Stimulated activated naive CD4-positive, alpha-beta T cell treated with Interleukin-2 at 50 U/mL for 16 hours (primary cell): Measurements from ENCODE around the gene PPIL1.
A peak's percentile ranks its signal among the peaks of the same experiment; 100 is the strongest.

Experiments
- DNase-seq: peaks from one replicate; lab custom pipeline; 2025; lab: John Stamatoyannopoulos, UW

PPIL1 gene

DNA sequence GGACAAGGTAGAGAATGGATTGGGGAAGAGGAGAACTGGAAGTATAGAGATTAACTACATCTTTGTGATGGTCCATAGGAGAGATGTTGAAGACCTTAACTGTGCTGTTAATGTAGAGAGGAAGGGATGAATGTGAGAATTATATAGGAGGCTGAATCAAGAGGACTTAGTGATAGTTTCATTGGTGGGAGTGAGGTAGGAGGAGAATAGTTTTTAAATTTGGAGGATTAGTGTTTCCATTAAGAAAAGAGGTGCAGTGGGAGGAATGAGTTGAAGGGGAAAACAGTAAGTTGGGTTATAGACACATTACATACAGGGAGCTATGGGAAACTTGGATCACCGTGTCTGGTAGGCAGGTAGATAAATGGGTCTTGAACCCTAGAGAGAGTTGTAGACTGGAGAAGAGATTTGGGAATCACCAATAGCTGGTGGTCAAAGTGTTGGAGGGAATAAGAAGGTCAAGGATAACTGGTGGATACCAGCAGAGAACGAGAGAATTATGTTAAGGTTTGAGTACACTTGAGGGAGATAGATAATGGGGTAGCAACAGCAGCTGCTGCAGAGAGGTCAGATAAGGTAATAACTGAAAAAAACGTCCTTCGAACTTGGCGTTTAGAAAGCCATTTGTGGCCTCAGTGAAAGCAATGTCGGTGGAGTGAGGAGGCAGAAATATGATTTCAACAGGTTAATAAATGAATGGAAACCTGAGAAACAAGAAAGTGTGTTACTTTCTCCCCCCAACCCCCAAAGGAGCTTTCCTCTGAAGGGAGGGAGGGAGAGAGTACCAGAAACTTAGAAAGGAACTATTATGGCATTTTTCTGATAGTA, 14.3 kb upstream of the PPIL1 start:
- no peak for DNase-seq

GRCh38 chr6:36888115-36888643, 13.6 kb upstream of the PPIL1 start:
- no peak for DNase-seq

DNA sequence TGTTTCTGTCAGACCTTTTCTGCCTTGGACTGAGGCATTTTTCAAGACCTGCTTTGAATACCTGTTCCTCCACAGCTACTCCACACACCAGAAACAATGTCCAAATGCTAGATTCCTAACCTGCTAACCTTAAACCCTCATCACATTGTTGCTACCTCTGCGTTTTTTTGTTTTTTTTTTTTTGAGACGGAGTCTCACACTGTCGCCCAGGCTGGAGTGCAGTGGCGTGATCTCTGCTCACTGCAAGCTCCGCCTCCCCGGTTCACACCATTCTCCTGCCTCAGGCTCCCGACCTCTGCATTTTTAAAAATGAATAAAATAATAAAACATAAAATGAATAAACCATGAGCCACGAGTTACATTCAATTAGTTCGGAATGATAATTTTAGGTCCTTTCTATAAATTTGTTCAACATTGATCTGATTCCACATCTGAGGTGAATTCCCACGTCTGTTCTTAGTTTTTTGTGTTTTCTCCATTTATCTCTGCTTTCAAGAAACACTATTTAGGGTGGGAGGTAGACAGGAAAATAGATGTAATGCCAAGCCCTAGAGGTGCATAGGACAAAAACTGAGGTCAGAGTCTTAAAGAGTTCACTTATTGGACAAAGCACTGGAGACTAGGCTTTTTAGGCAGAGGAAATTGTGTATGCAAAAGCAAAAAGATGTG, 12.5 kb upstream of the PPIL1 start:
- no peak for DNase-seq

GRCh38 chr6:36885461-36886401, 11.1 kb upstream of the PPIL1 start, which contains the start of gene C6orf89:
Gene C6orf89, plus strand, starts transcription at chr6:36885952. Its CDS starts 13,493 bp downstream, at chr6:36899445.
- DNase-seq = peak; percentile 97

DNA sequence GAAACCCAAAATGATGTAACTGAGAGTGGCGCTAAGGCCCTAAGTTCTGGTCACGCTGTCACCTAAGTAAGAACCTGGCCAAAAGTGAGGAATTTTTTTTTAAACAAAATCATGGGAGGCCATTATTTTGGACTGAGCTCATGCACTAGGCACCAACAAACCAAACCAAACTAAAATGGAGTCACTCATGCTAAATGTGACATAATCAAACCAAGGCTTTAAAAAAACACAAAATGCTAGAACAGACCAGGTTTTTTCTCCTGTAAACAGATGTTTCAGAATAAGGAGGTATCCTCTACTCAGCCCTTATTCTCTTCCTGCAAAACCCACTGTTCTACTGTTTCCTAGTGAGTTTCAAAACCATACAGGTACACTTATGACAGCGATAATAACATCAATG, 10.0 kb upstream of the PPIL1 start:
- DNase-seq = no peak

DNA sequence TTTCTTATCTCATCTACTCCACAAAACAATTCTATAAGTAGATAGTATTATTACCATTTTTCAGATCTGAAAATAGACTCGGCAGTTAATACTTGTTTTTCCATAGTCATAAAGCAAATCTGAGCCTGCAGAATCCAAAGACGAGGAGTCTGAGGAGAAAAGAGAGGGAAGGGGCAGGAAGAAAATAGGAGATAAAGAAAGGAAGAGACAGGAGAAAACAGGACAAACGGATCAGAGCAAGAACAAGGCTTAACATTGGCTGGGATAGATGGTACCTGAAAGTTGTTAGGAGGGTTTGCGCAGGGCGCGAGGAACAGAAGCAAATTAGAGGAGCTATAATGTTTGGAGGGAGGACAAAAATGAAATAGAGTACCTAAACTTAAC, 639 bp upstream of the PPIL1 start:
- no peak for DNase-seq

- DNase-seq = no peak
Measured at GRCh38 chr6:36873612-36874442, 776 bp downstream of the PPIL1 start.

- no peak for DNase-seq
Measured at GRCh38 chr6:36873115-36873514, 1.5 kb downstream of the PPIL1 start.

DNA sequence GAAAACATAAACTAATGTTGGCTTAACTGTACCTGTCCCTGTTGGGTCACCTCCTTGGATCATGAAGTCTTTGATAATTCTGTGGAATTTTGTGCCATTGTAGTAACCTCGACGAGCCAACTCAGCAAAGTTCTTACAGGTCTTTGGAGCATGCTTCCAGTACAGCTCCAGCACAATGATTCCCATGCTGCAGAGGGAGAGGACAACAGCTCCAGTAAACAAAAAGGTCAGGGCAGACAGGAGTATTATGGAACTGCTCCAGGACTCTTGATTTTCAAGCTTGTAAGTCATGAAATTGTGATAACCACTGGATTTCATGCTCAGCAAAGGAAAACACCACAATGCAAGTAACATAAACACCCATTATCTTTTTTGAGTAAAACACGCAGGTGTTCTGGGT, 2.9 kb downstream of the PPIL1 start:
- no peak for DNase-seq

GRCh38 chr6:36867471-36868224, 7.0 kb downstream of the PPIL1 start:
- no peak for DNase-seq

- DNase-seq = no peak
Measured at GRCh38 chr6:36865835-36866234, 8.8 kb downstream of the PPIL1 start.

- DNase-seq = no peak
Measured at GRCh38 chr6:36863670-36864540, 10.7 kb downstream of the PPIL1 start.

DNA sequence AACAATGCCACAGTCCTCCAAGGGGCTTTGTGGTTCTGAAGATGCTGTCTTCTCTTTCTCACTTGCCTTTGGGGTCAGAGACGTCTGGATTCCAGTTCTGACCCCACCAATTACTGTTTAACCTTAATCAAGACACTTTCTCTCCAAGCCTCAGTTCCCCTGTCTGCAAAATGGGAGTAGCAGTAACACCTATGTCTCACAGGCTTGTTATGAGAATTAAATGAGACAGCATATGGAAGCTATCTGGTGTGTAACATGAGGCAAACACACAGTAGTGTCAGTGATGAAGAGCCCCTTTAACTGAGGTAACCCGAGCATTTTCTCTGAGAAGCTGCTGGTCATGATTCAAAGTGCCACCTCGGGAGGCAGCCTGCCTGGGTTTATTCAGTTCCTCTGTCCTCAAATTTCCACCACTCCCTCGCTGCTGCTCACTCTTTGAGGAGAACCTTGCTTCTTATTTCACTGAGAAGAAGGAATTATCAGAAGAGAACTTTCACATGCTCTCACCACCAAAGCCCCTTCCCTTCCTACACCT, 11.7 kb downstream of the PPIL1 start:
- no peak for DNase-seq

- no peak for DNase-seq
Measured at GRCh38 chr6:36862164-36862847, 12.3 kb downstream of the PPIL1 start.

GRCh38 chr6:36860126-36860525, 14.5 kb downstream of the PPIL1 start:
- no peak for DNase-seq

DNA sequence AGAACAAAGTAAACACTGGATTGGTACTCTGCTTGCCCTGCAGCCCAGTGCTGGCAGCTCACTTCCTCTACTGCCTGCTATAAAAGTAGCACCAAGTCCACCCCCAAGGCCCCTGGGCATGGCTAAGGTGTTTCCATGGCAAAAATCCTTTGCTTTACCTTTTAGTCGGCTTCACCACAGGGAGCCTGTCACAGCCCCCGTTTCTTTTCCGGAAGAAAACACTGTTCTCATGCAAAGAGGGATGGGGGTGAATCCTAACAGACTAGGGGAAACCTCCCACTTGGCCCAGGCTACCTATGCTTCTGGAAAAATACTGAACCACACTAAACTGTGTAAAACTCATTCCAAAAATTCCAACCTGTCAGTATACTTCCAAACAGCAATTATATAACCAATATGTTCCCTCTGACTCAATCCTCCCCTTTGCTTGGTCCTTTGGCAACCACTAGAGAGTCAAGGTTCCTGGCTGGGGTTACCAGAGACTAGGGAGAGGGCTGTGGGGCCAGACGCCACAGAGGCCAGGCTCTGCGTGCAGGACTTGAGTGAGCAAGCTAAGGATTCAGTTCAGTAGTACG, 16.1 kb downstream of the PPIL1 start:
- no peak for DNase-seq

- DNase-seq = no peak
Measured at GRCh38 chr6:36857325-36857724, 17.3 kb downstream of the PPIL1 start.

- no peak for DNase-seq
Measured at GRCh38 chr6:36856277-36856676, 18.3 kb downstream of the PPIL1 start.
